HepG2 (cell line): ENCODE data around the gene PDZRN4. TPM values are rescaled to one million over a fixed set of nuclear protein-coding genes. Genes with fewer than 3 reads are reported as not detected.

Source experiments
- MIER2 ChIP-seq: IDR thresholded peaks from 2 replicates; pipeline ENCODE4 v1.6.1; 2016; ENCODE audit warnings: missing biosample characterization, missing genetic modification reagents
- PAXIP1 ChIP-seq: sonication (generic); formaldehyde crosslinking; conservative IDR thresholded peaks from 2 replicates; pipeline ENCODE4 v1.4.0; 2020; ENCODE audit warnings: mild to moderate bottlenecking, missing genetic modification reagents, moderate library complexity
- STAG1 ChIP-seq: sonication (generic); formaldehyde crosslinking; IDR thresholded peaks from 2 replicates; pipeline ENCODE4 v1.4.0; 2020; ENCODE audit warnings: missing genetic modification reagents
- ZBTB2 ChIP-seq: sonication (generic); formaldehyde crosslinking; IDR thresholded peaks from 2 replicates; pipeline ENCODE4 v1.8.0; 2022; ENCODE audit warnings: low read depth, missing genetic modification reagents
- ZBTB42 ChIP-seq: sonication (generic); formaldehyde crosslinking; IDR thresholded peaks from 2 replicates; pipeline ENCODE4 v1.5.0; 2020; ENCODE audit warnings: mild to moderate bottlenecking, missing genetic modification reagents
- ZIK1 ChIP-seq: sonication (generic); formaldehyde crosslinking; IDR thresholded peaks from 2 replicates; pipeline ENCODE4 v1.5.0; 2020; ENCODE audit warnings: mild to moderate bottlenecking, low read depth, missing genetic modification reagents, borderline replicate concordance
- ZNF501 ChIP-seq: sonication (generic); formaldehyde crosslinking; IDR thresholded peaks from 2 replicates; pipeline ENCODE4 v1.5.1; 2020; ENCODE audit warnings: mild to moderate bottlenecking, moderate library complexity, missing genetic modification reagents
- polyA plus RNA-seq, 8 experiments: library from polyadenylated mRNA; depleted of rRNA in 3 of 8; stranded (reverse) in 7 of 8; unstranded in 1 of 8; fragments of >200 nt; fragmentation: Illumina TruSeq in 4 of 8; extraction: Trizol in 4 of 8; gene quantifications; 2 replicates each; pipeline versions ENCODE4 v1.2.1 to v1.2.3, GENCODE V29; 2011 to 2016; ENCODE audit warnings: low read depth in 4 of 8, missing spikeins in 1 of 8, mixed read lengths in 1 of 8; ENCODE audit not compliant: insufficient read depth in 1 of 8
- total RNA-seq, 5 experiments: library from RNA; depleted of rRNA; stranded (reverse); fragments of >200 nt; fragmentation: Illumina TruSeq; extraction: Trizol; gene quantifications; 2 replicates each; pipeline ENCODE4 v1.2.3, GENCODE V29; 2016; ENCODE audit warnings: low read depth in 1 of 5
- TF ChIP-seq, protein P1 (sequence below): sonication (generic); formaldehyde crosslinking; IDR thresholded peaks from 2 replicates; pipeline ENCODE4 v1.4.0; 2020; ENCODE audit warnings: mild to moderate bottlenecking, missing genetic modification reagents
- TF ChIP-seq, protein P2 (sequence below): sonication (generic); formaldehyde crosslinking; conservative IDR thresholded peaks from 2 replicates; pipeline ENCODE4 v1.8.0; 2022; ENCODE audit warnings: mild to moderate bottlenecking, moderate library complexity, missing genetic modification reagents
- TF ChIP-seq, protein P3 (sequence below): sonication (generic); formaldehyde crosslinking; conservative IDR thresholded peaks from 2 replicates; pipeline ENCODE4 v1.8.1; 2023; ENCODE audit warnings: missing genetic modification reagents

PDZRN4 gene
- total and polyA plus RNA-seq, 2 of the 13 experiments (the other 11 are each of a cell fraction or from before 2014, with no cell fraction given) = not detected

DNA sequence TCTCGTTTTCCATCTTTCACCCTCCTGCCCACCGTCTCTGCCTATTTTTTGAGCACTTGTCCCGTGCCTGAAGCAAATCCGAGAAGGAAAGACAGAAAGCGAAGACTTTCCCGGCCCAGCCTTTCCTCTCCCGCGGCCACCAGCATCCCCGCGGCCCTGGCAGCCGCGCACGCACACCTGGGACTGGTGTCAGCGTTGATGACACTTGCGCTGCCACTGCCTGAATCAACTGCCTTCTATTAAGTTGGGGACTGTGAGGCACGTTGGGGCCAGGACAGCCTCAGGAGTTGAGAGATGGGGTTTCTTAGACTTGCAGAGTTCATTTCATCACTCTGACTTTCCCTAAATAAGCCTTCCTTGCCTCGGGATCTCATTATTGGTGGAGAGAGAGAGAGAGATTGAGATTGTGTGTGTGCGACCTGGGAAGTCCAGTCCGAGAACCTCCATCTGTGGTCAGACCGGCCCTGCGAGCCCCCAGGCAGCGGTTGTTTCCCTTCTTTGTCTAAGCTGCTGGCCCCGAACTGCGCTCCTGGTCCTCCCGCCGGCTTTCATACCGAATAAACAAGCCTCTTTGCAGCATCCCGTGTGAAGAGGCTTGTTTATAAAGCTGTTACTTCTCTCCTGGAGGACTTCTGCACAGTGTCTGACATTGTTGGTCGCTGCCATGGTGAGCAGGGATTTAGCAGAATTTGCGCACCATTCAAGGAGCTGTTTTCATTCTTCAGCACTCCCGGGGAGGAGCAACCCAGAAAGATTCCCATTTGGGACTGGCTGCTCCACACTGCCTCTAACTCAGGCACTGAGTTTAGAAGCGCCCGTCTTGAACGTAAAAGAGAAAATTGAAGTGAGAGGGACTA is 1.5 kb downstream of the PDZRN4 start (continued):
- TF ChIP-seq, protein P1, sequence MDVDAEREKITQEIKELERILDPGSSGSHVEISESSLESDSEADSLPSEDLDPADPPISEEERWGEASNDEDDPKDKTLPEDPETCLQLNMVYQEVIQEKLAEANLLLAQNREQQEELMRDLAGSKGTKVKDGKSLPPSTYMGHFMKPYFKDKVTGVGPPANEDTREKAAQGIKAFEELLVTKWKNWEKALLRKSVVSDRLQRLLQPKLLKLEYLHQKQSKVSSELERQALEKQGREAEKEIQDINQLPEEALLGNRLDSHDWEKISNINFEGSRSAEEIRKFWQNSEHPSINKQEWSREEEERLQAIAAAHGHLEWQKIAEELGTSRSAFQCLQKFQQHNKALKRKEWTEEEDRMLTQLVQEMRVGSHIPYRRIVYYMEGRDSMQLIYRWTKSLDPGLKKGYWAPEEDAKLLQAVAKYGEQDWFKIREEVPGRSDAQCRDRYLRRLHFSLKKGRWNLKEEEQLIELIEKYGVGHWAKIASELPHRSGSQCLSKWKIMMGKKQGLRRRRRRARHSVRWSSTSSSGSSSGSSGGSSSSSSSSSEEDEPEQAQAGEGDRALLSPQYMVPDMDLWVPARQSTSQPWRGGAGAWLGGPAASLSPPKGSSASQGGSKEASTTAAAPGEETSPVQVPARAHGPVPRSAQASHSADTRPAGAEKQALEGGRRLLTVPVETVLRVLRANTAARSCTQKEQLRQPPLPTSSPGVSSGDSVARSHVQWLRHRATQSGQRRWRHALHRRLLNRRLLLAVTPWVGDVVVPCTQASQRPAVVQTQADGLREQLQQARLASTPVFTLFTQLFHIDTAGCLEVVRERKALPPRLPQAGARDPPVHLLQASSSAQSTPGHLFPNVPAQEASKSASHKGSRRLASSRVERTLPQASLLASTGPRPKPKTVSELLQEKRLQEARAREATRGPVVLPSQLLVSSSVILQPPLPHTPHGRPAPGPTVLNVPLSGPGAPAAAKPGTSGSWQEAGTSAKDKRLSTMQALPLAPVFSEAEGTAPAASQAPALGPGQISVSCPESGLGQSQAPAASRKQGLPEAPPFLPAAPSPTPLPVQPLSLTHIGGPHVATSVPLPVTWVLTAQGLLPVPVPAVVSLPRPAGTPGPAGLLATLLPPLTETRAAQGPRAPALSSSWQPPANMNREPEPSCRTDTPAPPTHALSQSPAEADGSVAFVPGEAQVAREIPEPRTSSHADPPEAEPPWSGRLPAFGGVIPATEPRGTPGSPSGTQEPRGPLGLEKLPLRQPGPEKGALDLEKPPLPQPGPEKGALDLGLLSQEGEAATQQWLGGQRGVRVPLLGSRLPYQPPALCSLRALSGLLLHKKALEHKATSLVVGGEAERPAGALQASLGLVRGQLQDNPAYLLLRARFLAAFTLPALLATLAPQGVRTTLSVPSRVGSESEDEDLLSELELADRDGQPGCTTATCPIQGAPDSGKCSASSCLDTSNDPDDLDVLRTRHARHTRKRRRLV (CRISPR knock-in tag) = no peak
- TF ChIP-seq ZBTB2 (CRISPR knock-in tag) (no peak), ZBTB42 (CRISPR knock-in tag) (no peak), MIER2 (no peak), STAG1 (CRISPR knock-in tag) (no peak), ZIK1 (no peak), ZNF501 (CRISPR knock-in tag) (no peak), PAXIP1 (no peak)
- TF ChIP-seq, protein P2, sequence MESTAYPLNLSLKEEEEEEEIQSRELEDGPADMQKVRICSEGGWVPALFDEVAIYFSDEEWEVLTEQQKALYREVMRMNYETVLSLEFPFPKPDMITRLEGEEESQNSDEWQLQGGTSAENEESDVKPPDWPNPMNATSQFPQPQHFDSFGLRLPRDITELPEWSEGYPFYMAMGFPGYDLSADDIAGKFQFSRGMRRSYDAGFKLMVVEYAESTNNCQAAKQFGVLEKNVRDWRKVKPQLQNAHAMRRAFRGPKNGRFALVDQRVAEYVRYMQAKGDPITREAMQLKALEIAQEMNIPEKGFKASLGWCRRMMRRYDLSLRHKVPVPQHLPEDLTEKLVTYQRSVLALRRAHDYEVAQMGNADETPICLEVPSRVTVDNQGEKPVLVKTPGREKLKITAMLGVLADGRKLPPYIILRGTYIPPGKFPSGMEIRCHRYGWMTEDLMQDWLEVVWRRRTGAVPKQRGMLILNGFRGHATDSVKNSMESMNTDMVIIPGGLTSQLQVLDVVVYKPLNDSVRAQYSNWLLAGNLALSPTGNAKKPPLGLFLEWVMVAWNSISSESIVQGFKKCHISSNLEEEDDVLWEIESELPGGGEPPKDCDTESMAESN = no peak
- TF ChIP-seq, protein P3, sequence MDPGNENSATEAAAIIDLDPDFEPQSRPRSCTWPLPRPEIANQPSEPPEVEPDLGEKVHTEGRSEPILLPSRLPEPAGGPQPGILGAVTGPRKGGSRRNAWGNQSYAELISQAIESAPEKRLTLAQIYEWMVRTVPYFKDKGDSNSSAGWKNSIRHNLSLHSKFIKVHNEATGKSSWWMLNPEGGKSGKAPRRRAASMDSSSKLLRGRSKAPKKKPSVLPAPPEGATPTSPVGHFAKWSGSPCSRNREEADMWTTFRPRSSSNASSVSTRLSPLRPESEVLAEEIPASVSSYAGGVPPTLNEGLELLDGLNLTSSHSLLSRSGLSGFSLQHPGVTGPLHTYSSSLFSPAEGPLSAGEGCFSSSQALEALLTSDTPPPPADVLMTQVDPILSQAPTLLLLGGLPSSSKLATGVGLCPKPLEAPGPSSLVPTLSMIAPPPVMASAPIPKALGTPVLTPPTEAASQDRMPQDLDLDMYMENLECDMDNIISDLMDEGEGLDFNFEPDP (CRISPR knock-in tag) = no peak
